ENCODE results near the gene ANKK1.

The ANKK1 gene

GRCh38 chr11:113411536-113411935 is 24.0 kb downstream of the ANKK1 start:
- no peak for DNase-seq

- no peak for DNase-seq
Measured at GRCh38 chr11:113412675-113413074, 25.1 kb downstream of the ANKK1 start.

GRCh38 chr11:113415343-113415742 is 27.8 kb downstream of the ANKK1 start:
- DNase-seq = no peak

GRCh38 chr11:113417428-113417827 is 29.8 kb downstream of the ANKK1 start:
- no peak for DNase-seq

GRCh38 chr11:113419454-113420003 is 31.9 kb downstream of the ANKK1 start:
- DNase-seq = no peak

- DNase-seq = no peak
Measured at GRCh38 chr11:113420808-113421207, 33.2 kb downstream of the ANKK1 start.

GRCh38 chr11:113426686-113427085 is 39.1 kb downstream of the ANKK1 start:
- no peak for DNase-seq

- no peak for DNase-seq
Measured at GRCh38 chr11:113431746-113432145, 44.2 kb downstream of the ANKK1 start.

- no peak for DNase-seq
Measured at GRCh38 chr11:113435190-113435968, 47.8 kb downstream of the ANKK1 start.

GRCh38 chr11:113436672-113437252 is 49.2 kb downstream of the ANKK1 start:
- no peak for DNase-seq

GRCh38 chr11:113440816-113441215 is 53.2 kb downstream of the ANKK1 start:
- DNase-seq = no peak

GRCh38 chr11:113444502-113445123 is 57.0 kb downstream of the ANKK1 start:
- DNase-seq = no peak

GRCh38 chr11:113446112-113446511 is 58.5 kb downstream of the ANKK1 start:
- DNase-seq = no peak

- DNase-seq = no peak
Measured at GRCh38 chr11:113446938-113447337, 59.4 kb downstream of the ANKK1 start.

GRCh38 chr11:113447621-113448315 is 60.2 kb downstream of the ANKK1 start:
- no peak for DNase-seq

GRCh38 chr11:113448316-113448677 is 60.7 kb downstream of the ANKK1 start:
- DNase-seq = no peak

GRCh38 chr11:113449743-113450142 is 62.2 kb downstream of the ANKK1 start:
- DNase-seq = no peak

Measured in cortex of kidney (tissue), 1 donor.